Frontal cortex (tissue), 4 donors: ENCODE measurements around the gene CBX1. TPM values are rescaled to one million over a fixed set of nuclear protein-coding genes. Genes with fewer than 3 reads are reported as not detected.
A peak's percentile ranks its signal among the peaks of the same experiment; 100 is the strongest.

Experiments
- DNase-seq, 2 donors: peaks; one replicate each; pipeline ENCODE4 v3.0.0; 2012; ENCODE audit warnings: low spot score in 2 of 2
- FAIRE-seq: peaks from 2 replicates; lab custom pipeline; 2012; peaks lifted over from hg19 to GRCh38; lab: Jason Lieb, UNC
- total RNA-seq: library from RNA; depleted of rRNA; stranded (reverse); fragments of >200 nt; gene quantifications from one replicate; pipeline ENCODE4 v1.2.3, GENCODE V29; 2014
- donor health status: control.
- donor health status: control.
- donor health status: control.

The CBX1 gene
- total RNA-seq, result 95.8 TPM

DNA sequence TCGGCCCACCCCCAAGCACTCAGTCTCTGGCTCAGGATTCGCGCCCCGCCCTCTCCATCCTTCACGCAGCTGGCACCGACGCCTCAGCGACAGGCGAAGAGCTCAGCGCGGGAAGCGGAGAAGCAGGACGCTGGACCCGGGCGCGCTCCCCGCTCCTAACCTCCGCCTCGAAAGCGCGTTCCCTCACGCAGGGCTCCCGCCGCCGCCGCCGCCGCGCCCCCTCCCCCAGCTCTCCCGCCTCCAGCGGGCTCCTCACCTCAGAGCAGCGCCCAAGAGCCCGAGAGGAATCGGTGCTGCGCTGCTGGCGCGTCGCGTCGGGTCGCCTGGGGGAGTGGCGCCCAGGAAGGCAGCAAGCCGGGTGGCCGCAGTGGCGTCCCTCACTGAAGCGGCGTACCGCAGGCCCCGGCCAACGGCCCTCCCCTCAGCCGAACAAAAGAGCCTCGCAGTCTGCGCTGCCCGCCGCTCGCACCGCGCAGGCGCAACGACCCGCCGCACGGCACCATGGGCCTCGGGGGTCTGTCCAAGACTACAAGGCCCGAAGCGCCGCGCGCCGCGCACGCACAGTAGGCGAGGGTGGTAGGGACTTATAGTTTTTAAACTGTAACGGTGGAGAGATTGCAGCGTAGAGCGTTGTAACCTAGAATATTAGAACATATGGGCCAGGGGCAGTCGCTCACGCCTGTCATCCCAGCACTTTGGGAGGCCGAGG, at the start of gene CBX1:
CBX1 (minus strand) TSS at position 467 of the 709 bp plus-strand sequence. CDS start 24,474 bp downstream, outside the sequence.
- DNase-seq, result peak; percentile 85 to 91
- no peak for FAIRE-seq

DNA sequence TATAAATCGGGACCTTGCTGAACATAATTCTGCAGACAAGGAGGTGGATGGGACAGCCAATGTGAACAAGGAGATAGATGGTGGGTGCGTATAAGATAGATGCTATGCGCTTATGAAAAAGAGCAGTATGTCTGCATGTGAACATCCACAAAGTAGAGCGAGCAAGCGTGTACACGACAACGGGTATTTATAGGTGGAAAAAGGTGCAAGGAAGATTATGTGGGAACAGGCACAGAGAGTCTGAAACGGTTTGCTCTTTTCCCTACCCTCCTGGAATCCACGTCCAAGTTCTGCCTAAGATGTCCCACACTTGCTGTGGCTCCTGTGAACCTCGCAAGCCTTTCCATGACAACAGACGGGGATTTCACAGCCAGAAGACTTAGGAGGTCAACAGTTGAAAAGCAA, 49.3 kb upstream of the CBX1 start:
- FAIRE-seq (no peak), DNase-seq (no peak)

DNA sequence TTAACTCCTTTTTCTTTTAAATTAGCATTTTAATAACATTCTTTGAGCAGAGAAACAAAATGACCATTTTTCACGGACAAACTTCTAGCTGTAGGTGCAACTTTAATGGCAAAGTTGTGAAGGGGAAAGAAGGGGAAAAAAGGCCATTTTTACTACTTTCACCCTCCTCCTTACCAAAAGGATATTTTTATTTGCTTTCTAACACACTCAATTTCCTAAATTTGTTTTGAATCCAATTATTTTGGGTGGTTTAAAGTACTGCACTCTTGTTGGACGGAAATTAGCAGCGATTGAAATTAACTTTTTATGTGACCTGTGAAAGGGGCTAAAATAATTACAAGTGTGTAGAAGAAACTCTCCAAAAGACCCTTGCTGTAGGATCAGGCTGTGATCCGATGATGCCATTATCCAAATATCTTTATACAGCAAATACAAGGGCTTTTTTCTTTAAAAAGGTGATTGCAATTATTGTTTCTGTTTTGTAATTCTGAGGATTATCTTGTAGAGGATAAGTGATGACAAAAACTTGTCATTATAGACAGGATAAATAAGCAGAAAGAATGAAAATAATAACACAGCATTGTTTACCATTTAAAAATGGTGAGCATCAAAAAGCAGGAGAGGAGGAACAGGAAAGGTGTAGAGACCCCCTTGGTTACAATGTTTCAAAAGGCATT, 48.6 kb upstream of the CBX1 start:
- DNase-seq (no peak), FAIRE-seq (no peak)

DNA sequence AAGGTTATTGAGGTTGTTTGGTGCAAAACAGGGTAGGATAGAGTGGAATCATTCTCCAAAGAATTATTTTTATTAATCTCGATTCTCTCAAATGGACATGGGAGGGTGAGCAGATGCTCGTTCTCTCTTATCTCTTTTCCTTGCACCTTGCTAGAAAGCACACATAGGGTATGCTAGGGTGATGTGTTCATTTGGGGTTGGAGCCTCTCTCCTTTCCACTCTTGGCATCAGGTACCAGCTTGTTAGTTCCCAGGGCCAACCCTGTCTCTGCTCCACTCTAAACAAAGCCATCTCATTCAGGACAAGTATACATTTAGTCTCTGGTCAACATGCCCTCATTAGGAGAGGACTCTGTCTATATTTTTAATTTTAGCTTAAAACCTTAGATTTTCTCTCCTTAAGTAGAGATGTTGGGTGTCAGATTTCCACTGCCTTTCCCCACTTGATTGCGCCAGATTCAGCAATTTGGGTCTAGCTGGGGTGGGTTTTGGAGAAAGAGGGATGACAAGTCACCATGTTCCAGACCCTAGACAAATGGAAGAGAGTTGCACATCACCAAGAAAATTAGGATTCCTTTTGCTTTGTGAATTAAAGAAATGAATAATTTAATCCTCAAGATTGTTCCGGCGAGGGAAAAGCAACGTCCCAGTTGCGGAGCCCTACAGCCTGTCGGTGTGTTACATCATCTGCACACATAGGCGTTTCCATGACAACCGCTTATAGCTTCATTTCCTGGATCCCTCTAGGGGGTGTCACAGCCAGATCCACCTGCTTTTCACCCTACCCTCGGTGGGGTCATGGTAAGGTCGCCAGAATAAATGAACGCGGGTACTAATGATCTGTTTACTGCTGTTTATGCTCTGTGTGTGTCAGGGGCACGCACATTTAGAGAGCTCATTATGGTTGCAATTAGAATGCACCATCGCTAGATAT, 47.8 kb upstream of the CBX1 start:
- DNase-seq, result no peak
- FAIRE-seq, result no peak

DNA sequence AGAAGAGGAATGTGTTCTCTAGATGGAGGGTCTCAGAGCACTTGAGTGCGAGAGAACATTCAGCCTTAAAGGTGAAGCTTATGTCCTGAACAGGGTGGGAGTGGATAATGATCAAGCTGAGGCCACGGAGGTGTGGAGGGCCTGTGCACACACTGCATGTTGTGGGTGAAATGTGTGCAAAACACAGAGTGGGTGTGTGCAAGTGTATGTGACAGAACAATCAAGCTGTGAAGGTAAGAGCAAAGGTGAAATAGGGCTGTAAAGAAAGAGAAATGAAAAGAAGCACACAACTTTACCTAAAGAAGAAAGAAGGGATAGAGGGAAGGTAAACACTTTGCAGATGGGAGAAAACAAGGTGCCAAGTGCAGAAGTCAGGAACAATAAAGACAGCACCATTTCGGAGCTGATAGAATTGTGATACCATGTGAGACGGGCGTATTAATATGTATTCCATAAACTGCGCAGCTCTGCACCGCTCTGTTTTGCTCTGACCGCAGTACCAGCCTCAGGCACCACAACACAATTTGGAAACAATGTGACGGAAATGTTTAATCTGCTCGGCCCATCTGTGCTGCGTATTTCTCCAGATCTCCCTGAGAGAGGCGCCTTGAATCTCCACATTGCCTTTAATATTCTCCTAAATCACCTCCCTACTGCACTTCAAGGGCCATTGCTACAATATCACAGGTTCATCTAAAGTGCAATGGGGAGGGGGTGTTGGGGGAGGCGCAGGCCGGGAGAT, 46.9 kb upstream of the CBX1 start:
- FAIRE-seq, result no peak
- DNase-seq, result no peak

DNA sequence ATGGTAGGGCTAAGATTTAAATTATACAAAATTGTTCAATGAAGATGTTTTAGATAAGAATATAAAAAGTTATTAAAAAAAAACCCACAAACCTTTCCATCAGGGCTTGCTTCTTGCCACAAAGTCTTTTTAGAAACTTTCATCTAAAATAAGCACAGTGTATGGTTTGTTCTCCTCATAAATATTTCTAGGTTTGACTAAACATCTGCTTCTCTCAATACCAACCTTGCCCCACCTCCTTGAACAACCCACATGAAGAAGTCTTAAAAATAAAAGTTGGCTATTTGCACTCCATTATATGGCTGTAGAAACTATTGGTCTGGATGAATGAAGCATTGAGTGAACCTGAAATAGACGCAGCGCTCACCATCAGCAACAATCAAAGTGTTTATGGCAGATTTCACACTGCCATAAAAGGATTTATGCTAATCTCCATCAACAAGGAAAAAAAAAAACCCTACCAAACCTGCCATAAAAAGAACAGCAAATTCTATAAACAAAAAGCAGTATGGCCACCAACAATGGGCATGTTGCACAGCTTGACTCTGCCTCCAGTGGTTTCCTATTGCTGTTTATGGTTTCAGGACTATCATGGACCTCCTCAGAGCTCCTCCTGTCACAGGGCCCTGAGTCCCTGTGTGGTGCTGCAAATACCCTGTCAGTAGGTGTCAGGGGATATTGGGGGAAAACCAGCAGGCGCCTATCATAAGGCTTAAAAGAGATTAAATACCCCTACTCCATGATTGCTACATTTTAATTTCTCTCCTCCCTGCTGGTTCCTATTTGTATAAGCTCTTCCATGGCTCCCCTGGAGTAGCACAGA, 43.9 kb upstream of the CBX1 start:
- FAIRE-seq (no peak), DNase-seq (no peak)

DNA sequence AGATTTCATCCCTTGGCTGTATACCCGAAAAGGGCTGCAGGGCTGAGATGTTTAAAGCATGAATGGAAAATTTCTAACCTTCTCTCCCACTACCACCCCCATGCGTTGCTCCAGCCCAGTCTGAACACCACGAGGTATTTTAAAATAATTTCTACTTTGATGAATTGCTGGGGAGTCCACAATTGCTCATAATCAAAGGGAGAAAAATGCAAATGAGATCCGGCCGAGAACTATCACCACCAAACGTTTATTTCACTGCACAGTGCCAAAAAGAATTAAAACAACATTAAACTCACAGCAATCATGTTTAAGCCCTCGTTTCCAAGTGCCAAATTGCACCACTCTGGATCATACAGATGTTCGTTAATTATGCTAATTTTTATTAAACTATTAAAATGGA, 43.0 kb upstream of the CBX1 start:
- no peak for FAIRE-seq
- DNase-seq, result no peak

DNA sequence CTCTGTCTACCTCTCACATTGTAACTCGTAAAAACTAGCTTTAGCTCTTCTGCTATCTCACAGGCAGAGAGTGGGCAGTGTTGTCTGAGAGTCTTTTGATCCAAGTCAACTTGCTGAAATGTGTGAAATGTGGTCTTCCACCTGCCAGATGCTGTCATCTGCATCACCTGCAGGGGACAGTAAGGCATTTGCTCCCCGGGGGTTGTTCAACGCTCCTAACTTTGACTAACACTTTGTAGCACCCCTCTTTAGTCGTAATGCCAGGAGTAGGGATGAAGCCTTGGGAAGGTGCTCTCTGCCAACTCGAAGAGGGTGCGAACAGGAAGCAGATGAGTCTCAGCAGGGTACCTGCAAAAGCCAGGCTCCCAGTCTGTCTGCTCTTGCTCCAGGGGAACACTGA, 42.4 kb upstream of the CBX1 start:
- DNase-seq (no peak), FAIRE-seq (no peak)

DNA sequence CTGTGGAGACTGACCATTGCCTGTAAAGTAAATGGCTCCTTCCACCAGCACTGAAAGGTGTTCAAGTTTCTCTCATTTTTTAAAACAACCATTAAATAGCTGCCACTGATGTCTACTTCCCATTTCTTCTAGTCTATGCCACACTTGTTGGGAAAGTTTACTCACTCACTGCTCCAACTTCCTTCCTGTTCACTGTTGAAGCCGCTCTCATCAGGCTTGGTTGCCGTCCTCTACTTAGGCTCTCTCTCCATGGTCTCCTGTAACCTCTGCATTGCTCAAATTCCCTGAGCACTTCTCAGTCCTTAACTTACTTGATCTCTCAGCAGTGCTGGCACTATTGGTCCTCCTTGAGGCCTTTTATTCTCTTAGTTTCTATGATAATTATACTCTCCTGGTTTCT, 38.7 kb upstream of the CBX1 start:
- no peak for FAIRE-seq
- no peak for DNase-seq

DNA sequence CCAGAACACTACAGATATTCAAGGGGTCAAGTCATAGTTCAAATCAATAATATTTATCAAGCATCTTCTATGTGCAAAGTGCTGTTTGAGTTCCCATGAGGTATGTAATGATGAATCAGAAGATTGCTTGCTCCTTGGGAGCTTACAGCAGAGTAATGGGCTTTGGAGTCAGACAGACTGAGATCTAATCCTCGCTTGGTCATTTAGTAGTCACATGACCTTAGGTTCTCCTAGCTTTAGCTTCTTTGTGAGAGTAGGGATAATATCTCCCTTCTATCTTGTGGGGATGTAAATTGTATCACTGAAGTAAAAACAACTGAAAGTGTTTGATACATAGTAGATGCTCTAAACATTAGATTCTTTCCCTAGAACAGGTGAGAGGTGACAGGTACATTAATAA, 36.4 kb upstream of the CBX1 start:
- no peak for DNase-seq
- no peak for FAIRE-seq

DNA sequence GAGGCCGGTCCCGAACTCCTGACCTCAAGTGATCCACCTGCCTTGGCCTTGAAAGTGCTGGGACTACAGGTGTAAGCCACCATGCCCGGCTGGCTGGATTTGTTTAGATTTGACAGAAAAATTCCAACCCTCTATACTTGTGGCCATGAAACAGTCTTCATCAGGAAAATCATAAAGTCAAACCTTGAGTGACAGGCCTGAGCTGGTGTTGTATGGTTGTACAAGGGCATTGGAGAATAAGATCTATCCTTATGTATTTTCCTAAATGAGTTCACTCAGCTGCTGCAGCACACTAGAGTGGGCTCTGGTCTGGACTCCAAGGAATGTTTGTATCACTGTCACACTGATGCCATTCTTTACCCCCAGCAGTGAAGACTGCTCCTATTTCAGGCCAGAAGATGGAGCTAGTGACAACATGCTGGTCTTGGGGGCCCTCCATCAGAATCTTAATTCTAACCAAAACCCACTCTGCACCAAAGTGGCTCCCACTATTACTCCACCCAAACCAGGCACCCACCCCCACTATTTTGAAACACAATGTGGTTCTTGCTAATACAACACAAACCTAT, 33.7 kb upstream of the CBX1 start:
- DNase-seq (no peak), FAIRE-seq (no peak)

DNA sequence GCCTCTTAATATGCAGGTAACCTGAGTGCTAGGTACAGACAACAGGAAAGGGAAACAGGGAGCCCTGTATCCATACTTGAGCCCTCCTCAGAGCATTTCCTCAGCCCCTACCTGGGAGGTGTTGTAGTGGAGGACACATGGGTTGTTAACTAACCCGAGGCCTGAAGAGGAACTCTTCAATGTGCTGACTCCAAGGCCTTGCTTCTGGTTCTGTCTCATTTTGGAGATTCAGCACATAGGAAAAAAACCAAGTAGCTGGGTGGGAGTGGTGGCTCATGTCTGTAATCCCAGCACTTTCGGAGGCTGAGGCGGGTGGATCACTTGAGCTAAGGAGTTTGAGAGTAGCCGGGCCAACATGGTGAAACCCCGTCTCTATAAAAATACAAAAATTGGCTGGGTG, 31.1 kb upstream of the CBX1 start:
- DNase-seq (no peak), FAIRE-seq (no peak)

DNA sequence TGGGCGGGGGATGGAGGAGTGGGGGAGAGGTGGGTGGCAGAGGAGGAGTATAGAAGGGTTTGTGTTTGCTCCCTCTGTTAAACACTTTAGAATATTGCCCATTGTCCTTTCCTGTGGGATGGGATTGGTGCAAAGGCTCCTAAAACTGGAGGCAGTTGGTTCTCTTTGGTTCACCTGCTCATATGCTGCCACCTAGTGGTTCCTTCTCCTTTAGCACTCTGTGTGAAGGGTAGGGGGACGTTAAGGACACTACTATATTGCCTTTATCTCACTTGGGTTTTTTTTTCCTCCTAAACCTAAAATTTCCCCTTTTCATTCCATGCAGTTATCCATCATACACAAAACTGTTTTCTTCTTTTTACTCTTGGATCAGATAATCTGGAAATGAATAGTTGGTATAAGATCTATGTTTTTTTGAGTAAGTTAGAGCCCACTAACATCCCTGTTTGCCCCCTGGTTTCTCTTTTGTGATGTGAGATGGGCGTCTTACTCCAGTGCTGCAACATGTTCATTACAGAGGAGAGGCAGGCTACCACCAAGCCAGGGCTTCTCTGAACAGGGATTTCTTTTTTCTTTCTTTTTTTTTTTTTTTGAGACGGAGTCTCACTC, 30.0 kb upstream of the CBX1 start:
- FAIRE-seq (peak; percentile 8), DNase-seq (peak; percentile 42 to 65)

DNA sequence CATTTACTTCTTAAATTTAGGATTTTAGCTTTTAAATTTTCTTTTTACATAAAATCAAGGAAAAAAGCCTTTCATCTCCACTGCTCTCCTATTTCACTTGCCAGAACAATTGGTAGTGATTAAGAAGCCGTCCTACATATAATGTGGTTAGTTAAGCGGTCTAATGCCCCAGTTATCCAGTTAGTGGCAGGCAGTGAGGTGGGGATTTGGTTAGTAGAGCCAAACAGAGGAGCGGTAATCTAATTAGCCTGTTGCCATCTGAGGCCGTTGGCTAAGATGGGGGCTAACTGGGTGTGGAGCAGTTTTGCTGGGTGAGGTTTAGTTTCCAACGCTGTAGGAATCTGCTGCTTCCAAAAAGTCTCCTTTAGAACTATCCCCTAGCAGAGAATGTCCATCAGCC, 28.7 kb upstream of the CBX1 start:
- FAIRE-seq (no peak), DNase-seq (no peak)

DNA sequence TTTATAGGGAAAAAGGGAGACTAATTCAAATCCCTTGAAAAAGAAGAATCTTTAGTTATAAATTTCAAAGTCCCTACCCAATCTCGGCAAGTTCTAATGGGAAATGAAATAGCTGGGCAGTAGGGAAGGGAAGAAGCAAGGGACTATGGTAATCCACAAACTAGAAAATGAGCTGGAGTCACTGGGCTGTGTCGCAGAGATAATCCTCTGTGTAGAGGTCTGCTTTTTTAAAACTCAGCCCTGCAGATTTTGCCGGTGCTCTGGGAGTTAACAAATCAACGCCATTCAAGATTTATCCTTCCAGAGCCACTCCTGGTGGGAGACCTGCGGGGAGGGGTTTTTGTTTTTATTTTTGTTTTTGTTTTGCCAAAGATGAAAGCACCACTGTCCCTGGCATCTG, 27.1 kb upstream of the CBX1 start:
- DNase-seq (no peak), FAIRE-seq (no peak)

DNA sequence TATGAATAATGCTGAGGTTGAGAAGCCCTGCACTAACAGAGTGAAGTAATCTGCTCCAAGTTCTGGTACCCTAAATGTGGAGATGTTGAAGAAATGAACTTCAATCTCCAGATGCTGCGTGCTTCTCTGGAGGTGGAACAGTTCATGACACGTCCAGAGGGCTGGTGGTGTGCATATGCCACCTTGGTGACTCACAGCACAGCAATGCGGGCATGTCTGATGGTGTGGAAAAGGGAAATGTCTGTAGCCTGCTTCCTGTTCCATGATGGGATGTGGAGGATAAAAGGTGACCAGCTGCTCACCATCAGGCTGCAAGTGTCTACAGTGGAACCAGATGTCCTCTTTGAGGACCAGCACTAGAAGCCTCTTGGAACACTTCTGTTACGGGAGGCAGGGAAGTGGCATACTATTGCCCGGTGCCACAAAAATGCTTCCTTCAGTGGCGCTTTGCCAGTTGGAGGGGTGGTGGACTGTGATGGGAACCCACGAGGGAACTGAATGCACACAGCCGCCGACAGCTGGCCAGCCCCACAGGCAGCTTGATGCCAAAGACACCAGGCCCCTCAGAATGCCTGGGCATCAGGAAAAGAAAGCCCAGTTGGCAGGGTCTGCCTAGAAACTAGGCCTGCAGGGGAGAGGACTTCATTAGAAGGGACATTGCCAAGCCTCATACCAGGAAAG, 26.2 kb upstream of the CBX1 start:
- DNase-seq (no peak), FAIRE-seq (no peak)

DNA sequence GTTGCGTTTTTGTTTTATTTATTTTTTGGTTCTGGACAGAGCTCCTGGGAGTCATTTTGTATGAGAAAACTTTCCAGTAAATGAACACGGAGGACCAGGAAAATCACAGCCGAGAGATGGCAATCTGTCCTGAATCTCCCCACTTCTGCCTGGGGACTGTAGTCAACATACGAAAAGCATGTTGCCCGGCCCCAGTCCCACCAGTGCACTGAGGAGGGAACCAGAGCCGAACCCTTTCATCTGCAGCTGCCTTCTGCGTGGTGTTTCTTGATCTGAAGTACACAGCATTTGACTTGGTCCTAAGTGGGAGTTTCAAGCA, 25.2 kb upstream of the CBX1 start:
- FAIRE-seq (no peak), DNase-seq (no peak)
